ENCODE measurements around the gene PRKCE.

PRKCE gene

GRCh38 chr2:46229134-46230063 is 577.9 kb downstream of the PRKCE start:
- no peak for DNase-seq (ENCODE audit: low read depth)

DNA sequence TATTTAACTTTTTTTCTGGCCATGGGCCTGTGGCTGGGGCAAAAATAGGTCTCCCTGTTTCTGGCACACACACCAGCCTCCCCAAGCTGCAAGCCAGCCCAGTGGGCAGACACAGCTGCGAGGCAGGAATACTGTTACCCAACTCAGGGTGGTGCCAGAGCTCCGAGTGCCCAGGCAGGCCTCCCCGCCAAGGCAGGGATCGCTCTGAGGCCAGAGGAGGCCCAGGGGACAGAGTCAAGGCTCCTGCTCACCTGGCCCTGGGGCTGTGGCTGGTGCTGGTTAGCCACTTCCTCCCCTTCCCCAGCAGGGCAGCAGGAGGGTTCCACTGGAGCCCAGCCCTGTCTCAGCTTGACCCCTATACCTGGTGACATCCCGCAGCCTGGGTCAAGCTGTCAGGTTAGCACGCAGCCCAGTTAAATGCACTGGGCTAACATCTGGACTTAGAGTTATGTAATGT is 578.7 kb downstream of the PRKCE start:
- DNase-seq (ENCODE audit: low read depth) = no peak

DNA sequence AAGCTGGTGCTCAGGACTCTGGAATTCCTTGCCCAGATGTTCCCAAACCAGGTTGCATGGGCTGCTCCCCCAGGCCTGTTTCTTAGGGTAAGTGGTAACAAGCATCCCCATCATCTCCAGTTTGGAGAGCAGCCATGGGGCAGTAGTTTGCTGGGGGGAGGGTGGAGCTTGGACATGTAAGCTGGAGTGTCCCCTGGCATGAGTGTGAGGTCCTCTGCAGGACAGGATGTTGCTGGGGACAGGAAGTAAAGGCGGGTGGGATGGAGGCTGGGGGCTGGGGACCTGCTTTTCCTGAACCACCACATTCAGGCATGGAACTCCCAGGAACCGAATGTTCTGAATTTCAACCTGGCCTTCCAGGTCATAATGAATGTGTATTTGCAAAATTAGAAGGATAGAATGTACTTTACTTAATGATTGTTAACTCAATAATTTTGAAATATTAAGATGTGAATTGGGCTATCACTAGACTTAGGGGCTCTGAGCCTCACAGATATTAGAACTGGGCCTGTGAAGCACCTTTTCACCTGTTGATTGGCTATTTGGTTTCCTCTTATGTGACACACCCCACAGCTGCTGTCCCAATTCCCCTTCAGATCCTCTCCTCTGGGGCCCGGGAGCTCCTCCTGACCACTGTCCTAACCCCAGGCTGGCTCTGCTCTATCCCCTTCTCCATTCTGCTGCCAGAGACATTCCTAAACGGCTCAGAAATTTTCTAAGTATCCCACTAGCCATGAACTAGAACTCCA is 579.4 kb downstream of the PRKCE start:
- no peak for DNase-seq (ENCODE audit: low read depth)

DNA sequence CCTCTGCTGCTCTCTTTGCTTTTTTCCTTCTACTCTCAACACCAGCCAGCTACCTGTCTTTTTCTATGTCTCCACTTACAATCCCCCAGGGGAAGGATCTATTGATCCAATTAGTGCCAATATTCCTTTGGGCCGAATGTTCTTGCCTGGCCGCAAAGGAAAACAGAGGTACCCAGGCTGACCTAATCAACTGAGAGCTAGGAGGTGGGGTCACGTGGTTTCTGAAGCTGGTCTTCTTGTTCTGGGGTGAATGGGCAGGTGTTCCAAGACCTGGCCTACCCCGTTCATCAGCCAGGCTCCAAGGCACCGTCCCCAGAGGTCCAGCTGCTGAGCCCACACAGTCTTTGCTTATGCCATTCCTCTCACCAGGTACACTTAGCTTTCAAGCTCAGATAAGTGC is 580.2 kb downstream of the PRKCE start:
- no peak for DNase-seq (ENCODE audit: low read depth)

DNA sequence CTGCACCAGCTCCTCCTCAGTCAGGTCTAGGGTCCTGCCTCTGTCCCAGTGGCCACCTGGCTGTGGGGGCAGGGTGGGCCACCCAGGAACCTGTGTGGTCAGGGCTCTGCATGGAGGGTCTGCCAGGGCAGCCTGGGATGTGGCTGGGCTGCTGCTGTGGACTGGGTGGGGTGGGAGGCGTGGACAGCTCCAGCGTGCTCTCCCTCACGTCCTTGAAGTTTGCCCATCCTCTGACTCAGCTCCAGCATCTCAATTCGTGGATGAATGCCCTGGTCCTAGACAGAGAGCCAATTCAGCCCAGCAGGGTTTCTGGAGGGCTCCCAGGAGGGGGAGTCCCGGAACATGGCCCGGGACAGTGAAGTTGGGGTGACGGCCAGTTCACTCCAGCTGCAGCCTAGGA is 581.4 kb downstream of the PRKCE start:
- DNase-seq (ENCODE audit: low read depth) = no peak

GRCh38 chr2:46236006-46236875 is 584.8 kb downstream of the PRKCE start:
- no peak for DNase-seq (ENCODE audit: low read depth)

DNA sequence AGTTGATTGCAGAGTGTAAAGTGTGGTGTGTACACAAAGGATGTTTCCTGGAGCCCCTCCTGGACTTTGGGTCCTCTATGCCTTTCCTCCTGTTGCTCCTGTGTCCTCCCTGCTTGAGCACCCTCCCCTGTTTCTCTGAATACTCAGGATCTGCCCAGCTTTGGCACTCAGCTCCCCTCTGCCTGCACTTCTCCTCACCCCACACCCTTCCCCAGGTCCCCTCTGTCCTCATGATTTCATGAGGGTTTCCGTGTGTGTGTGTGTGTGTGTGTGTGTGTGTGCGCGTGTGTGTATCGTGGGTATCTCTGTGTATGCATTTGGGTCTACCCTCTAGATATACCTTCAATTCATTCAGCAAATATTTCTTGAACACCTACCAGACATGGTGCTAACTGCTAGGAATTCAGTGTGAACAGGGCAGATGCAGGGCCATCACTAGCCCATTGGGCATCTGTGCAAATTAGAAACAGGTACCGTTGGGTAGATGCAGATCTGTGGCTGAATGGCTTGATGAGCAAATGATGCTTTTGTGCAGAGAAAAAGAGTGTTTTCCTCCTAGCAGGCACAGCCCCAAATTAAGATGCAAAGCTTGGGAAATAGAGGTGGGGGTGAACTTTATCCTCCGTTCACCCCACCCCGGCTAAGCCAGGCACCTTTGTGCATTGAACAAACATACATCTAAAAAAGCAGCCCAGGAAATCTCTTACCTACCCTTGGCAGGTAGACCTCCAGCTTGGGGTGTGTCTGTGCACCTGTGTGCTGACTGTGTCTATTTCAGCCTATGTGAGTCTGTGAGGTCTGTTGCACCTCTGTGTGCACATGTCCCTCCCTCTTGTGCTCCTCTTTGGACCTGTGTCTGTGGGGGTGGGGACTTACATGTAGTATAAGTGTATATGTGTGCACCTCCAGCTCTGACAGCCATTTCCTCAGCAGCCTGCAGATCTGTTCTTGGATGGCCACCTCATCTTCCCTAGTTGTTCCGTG is 585.7 kb downstream of the PRKCE start:
- DNase-seq (ENCODE audit: low read depth) = no peak

Data from activated gamma-delta T cell treated with anti-CD3 and anti-CD28 coated beads, Interleukin-2, amount 50 U/mL, for 16 hours (primary cell).